ENCODE results near the gene FRY.

FRY gene

GRCh38 chr13:32008518-32009175 lies 22.9 kb upstream of the FRY start:
- no peak for TF ChIP-seq CTCF (IDR thresholded peaks at IDR 0.05; ENCODE audit: low read depth, low read length)

GRCh38 chr13:32009362-32009761 lies 22.2 kb upstream of the FRY start:
- H3K4me3 ChIP-seq (ENCODE audit: low read depth, low read length) = no peak overlapping the region
- TF ChIP-seq CTCF (IDR thresholded peaks at IDR 0.05; ENCODE audit: low read depth, low read length) = no peak

More at GRCh38 chr13:32008518-32009175, 22.9 kb upstream of the FRY start:
- no peak overlapping the region for H3K4me3 ChIP-seq (ENCODE audit: low read depth, low read length)

- no peak overlapping the region for H3K4me3 ChIP-seq (ENCODE audit: low read depth, low read length)
- no peak for TF ChIP-seq CTCF (IDR thresholded peaks at IDR 0.05; ENCODE audit: low read depth, low read length)
Measured at GRCh38 chr13:32010136-32010535, 21.4 kb upstream of the FRY start.

DNA sequence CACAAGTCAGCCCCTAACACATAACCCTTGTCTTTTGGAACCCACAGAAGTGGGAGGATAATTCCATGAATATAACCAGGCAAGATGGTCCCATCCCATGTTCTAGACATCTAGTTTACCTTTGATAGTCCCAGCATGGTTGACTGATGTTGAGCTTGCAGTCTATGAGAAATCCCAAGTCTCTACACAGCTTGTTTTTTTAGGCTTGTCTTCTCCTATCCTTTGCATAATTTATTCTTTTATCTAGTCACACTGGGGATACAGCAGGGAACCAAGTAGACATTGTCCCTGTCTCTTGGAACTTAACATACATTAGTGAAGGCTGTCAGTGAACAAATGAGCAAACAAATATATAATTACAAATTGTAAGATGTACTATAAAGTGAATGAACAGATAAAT lies 19.6 kb upstream of the FRY start:
- TF ChIP-seq CTCF (IDR thresholded peaks at IDR 0.05; ENCODE audit: low read depth, low read length) = no peak
- H3K4me3 ChIP-seq (ENCODE audit: low read depth, low read length) = no peak overlapping the region

GRCh38 chr13:32013181-32013580 lies 18.4 kb upstream of the FRY start:
- H3K4me3 ChIP-seq (ENCODE audit: low read depth, low read length) = no peak overlapping the region
- TF ChIP-seq CTCF (IDR thresholded peaks at IDR 0.05; ENCODE audit: low read depth, low read length) = no peak

DNA sequence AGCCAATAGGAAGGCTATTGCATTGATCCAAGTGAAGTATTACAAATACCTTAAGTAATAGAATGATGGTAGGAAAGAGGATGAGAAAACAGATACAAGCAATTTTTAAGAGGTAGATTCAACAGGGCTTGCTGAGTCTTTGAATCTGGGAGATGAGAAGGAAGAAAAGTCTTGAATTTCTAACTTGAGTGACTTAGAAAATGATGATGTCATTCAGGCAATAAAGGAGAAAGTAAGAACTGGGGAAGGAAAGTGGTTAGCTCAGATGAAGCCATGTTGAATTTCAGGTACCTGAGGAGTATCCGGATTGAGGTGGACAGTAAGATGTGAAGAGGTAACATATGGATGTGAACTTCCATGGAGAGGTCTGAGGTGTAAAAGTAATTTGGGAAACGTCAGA lies 15.5 kb upstream of the FRY start:
- H3K4me3 ChIP-seq (ENCODE audit: low read depth, low read length) = no peak overlapping the region
- no peak for TF ChIP-seq CTCF (IDR thresholded peaks at IDR 0.05; ENCODE audit: low read depth, low read length)

DNA sequence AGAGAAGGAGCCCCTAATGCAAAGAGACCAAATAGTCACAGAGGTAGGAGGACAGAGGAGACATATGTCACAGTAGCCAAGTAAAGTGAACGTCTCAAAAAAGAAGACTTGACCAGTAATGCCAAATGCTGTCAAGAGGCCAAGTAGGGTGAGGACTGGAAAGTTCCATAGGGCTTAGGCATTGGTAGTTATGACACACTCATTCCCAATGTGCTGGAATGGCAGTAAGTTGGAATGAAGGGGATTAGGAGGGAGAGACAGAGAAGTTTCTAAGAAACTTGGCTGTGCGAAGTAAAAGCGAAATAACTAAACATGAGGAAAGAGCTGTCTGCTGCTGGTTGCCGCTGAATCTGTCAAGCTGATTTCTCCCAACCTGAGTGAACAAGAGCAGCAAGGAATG lies 14.9 kb upstream of the FRY start:
- TF ChIP-seq CTCF (IDR thresholded peaks at IDR 0.05; ENCODE audit: low read depth, low read length) = no peak
- H3K4me3 ChIP-seq (ENCODE audit: low read depth, low read length) = no peak overlapping the region

Measured in WI38 (cell line).